GM18951 (cell line): Measurements from ENCODE around the gene ITIH4.

ENCODE experiments used
- POLR2A ChIP-seq: IDR thresholded peaks from 4 replicates; pipeline ENCODE4 v1.6.1; 2011; ENCODE audit warnings: mild to moderate bottlenecking; ENCODE audit not compliant: insufficient read length, insufficient read depth; ENCODE audit errors: extremely low read depth
- in situ Hi-C: fragments of 300-500 bp; cut with MboI; formaldehyde crosslinking; loops from one replicate; pipeline ENCODE4 v1.12.0; 2022; ENCODE audit warnings: low sequenced_read_pairs, mixed read lengths, inconsistent platforms; ENCODE audit not compliant: unreplicated experiment

The ITIH4 gene

DNA sequence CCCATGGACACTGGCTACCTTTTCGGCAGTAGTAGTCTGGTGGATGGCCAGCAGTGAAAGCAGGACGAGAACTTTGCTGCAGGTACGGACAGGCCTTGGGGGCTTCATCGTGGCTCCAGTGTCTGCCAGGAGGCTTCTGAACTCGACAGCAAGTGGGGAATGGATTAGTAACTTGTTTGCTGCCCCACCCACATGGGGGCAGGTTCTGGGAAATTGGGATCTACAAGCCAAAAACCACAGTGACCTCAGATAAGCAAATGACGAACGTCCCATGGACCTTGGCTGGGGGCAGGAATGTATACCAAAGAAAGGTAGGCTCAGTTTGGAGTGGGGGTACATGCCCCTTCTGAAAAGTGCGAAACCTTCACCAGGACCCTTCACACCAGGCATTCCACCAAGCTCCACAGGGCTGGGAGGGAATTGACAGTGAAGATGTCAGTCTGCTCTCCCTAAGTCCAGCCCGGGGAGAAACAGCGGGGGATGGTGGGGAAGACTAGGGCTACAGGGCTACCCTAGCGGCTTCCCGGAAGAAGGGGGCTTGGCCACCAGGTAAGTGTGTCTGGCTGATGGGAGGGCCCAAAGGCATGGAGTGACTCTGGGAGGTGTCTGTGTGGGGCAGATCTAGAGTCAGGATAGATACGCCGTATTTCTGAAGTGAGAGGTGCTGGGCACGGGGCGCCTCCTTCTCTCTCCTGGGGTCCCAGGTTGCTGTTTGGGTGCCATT is at the start of gene ITIH4:
Gene ITIH4 (minus strand): TSS at position 138 of the 724 bp plus-strand sequence. CDS start 30 bp downstream, at position 108.
- in situ Hi-C loops, result no loop called here
- TF ChIP-seq POLR2A, result no peak

GRCh38 chr3:52880047-52880446 is 49.6 kb upstream of the ITIH4 start:
- no peak for TF ChIP-seq POLR2A
- in situ Hi-C loops, result no loop called here

GRCh38 chr3:52879581-52879980 is 49.1 kb upstream of the ITIH4 start:
- in situ Hi-C loops, result no loop called here
- no peak for TF ChIP-seq POLR2A

- in situ Hi-C loops, result no loop called here
- TF ChIP-seq POLR2A, result no peak
Observed at GRCh38 chr3:52879090-52879489, 48.6 kb upstream of the ITIH4 start.

- in situ Hi-C loops, result no loop called here
Observed at GRCh38 chr3:52877085-52877484, 46.6 kb upstream of the ITIH4 start.

GRCh38 chr3:52874864-52875587 is 44.6 kb upstream of the ITIH4 start:
- in situ Hi-C loops, result no loop called here

More at GRCh38 chr3:52877085-52877484, 46.6 kb upstream of the ITIH4 start:
- no peak for TF ChIP-seq POLR2A

DNA sequence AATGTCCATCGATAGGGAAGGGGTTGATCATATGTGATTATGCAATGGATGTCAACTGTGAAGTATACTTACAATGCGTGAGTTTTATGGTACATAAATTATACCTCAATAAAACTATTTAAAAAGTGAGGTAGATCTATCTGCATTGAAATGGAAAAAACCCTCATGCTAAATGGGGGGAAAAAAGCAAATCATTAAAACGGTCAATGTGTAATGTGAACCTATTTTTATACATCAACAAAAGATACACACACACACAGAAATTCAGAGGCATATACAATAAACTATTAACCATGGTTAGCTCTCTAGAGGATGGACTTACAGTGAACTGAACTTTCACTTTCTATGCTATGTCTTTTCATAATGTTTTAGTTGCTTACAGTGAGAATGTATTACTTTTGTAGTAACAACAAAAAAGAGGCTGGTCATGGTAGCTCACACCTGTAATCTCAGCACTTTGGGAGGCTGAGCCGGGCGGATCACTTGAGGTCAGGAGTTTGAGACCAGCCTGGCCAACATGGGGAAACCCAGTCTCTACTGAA is 43.8 kb upstream of the ITIH4 start:
- TF ChIP-seq POLR2A, result no peak
- in situ Hi-C loops, result no loop called here

More at GRCh38 chr3:52874864-52875587, 44.6 kb upstream of the ITIH4 start:
- no peak for TF ChIP-seq POLR2A

- in situ Hi-C loops, result no loop called here
- no peak for TF ChIP-seq POLR2A
Observed at GRCh38 chr3:52873433-52874159, 43.1 kb upstream of the ITIH4 start.

- in situ Hi-C loops, result no loop called here
- TF ChIP-seq POLR2A, result no peak
Observed at GRCh38 chr3:52872245-52872644, 41.8 kb upstream of the ITIH4 start.

GRCh38 chr3:52871761-52872160 is 41.3 kb upstream of the ITIH4 start:
- in situ Hi-C loops, result no loop called here
- no peak for TF ChIP-seq POLR2A

DNA sequence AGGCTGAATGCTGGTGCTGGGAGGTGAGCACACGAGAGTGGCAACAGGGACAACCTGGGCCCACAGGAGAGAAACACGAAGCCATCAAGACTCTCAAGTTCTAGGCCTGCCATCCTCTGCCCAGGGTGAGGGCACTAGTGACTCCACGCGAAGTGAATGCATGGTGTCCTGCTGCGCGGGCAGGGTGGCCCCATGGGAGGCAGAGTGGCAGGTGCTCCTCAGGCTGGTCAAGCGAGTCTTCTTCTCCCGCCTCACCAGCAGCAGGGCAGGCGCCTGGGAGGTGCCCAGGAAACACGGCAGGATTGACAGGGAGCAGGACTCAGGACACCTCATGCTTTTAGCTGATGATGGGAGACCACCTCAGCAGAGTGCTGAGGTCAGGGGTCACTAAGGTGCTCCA is 40.0 kb upstream of the ITIH4 start:
- no peak for TF ChIP-seq POLR2A
- in situ Hi-C loops, result no loop called here

DNA sequence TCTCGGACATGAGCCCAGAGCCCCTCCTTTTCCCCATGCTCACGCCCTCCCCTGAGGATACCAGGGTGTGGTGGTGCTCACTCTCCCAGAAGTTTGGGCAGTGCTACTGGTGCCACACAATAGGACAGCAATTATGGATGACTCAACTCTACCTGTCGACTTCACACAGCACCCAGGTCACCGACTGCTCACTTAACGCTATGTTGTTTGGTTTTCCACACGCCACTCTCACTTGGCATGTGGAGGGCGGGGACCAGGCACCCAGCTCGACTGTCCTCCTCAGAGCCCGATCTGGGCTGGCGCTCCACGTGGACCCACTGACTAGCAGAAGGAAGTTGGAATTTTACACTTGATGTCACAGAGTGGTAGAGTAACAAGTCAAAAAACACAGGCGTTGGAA is 36.0 kb upstream of the ITIH4 start:
- no peak for TF ChIP-seq POLR2A
- in situ Hi-C loops, result no loop called here

GRCh38 chr3:52865994-52866393 is 35.5 kb upstream of the ITIH4 start:
- no peak for TF ChIP-seq POLR2A
- in situ Hi-C loops, result no loop called here

DNA sequence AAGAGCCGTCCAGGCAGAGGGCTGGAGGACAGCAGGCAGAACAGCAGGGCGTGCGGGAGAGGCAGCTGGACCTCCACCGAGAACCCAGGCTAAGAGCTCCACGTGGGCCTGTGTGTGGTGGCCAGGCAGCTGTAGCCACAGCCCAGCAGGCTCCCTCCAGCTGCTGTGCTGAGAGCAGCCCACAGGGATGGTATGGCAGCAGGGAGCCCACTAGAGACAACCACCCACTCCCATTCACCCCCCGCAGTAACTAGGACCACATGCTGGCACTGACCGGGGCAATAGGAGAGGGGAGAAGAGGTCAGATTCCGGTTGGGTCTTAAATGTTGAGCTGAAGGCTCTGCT is 29.9 kb upstream of the ITIH4 start:
- TF ChIP-seq POLR2A, result no peak
- in situ Hi-C loops, result no loop called here
